Suprapubic skin (tissue), 4 donors: Measurements from ENCODE around the gene TGFBI. TPM values are rescaled to one million over a fixed set of nuclear protein-coding genes. Genes with fewer than 3 reads are reported as not detected.

Source experiments
- DNase-seq, 2 donors: peaks; one replicate each; pipeline ENCODE4 v3.0.0-alpha.2; 2019; ENCODE audit warnings: low spot score in 2 of 2
- H3K27ac ChIP-seq: fragments of 200-600 bp; sonication (generic); one replicate; pipeline ENCODE4 v1.5.1; 2019
- H3K27me3 ChIP-seq: fragments of 200-600 bp; sonication (generic); one replicate; pipeline ENCODE4 v1.5.1; 2019
- H3K36me3 ChIP-seq: fragments of 200-600 bp; sonication (generic); one replicate; pipeline ENCODE4 v1.5.1; 2019
- H3K4me1 ChIP-seq: fragments of 200-600 bp; sonication (generic); one replicate; pipeline ENCODE4 v1.5.1; 2019
- H3K4me3 ChIP-seq: fragments of 200-600 bp; sonication (generic); one replicate; pipeline ENCODE4 v1.5.1; 2019; ENCODE audit warnings: mild to moderate bottlenecking
- H3K9me3 ChIP-seq: fragments of 200-600 bp; sonication (generic); one replicate; pipeline ENCODE4 v1.5.1; 2019
- CTCF ChIP-seq, 2 donors: fragments of 200-600 bp in 1 of 2; fragments of 450-650 bp in 1 of 2; sonication (generic) in 1 of 2; IDR thresholded peaks; one replicate each; pipeline ENCODE4 v1.5.1; 2016 to 2019; ENCODE audit warnings: antibody characterized with exemption in 2 of 2, mild to moderate bottlenecking in 1 of 2, moderate library complexity in 1 of 2
- EP300 ChIP-seq: sonication (generic); formaldehyde crosslinking; IDR thresholded peaks from one replicate; pipeline ENCODE4 v1.6.1; 2017; ENCODE audit warnings: antibody characterized with exemption
- POLR2A ChIP-seq, 2 donors: fragments of 450-650 bp; IDR thresholded peaks; one replicate each; pipeline ENCODE4 v1.6.1; 2017; ENCODE audit warnings: antibody characterized with exemption in 2 of 2, mild to moderate bottlenecking in 2 of 2, moderate library complexity in 2 of 2
- POLR2AphosphoS5 ChIP-seq, 3 donors: sonication (generic); formaldehyde crosslinking; IDR thresholded peaks; one replicate each; pipeline ENCODE4 v1.6.1; 2017; ENCODE audit warnings: antibody characterized with exemption in 3 of 3
- WGBS: methylation state at CpG from one replicate; pipeline ENCODE4 v1.1.5; 2018; 5-methylcytosine and 5-hydroxymethylcytosine counted together
- total RNA-seq, 4 donors: library from RNA; depleted of rRNA; stranded (reverse); fragments of >200 nt; gene quantifications; one replicate each; pipeline ENCODE4 v1.1.0, GENCODE V29; 2016

The TGFBI gene
- total RNA-seq, 4 donors from 2014 or later: 300 to 719 (median 389) TPM

GRCh38 chr5:136007271-136007670 is 21.5 kb upstream of the TGFBI start:
- Histone ChIP-seq H3K4me3 (no peak overlapping the region), H3K27ac (peak overlapping the region; percentile 69), H3K27me3 (no peaks in the 10 kb centered on the region), H3K4me1 (peaks cover 18% of the 10 kb centered on the region), H3K9me3 (no peaks in the 10 kb centered on the region), H3K36me3 (no peaks in the 10 kb centered on the region)
- no peak for TF ChIP-seq POLR2A (IDR thresholded peaks at IDR 0.05)
- TF ChIP-seq POLR2AphosphoS5 (IDR thresholded peaks at IDR 0.05): peak in 1 of 3 donors; percentile 23
- DNase-seq: no peak
- WGBS: 79% methylated on average over 4 of the region's 4 CpGs

GRCh38 chr5:136011414-136012001 is 17.3 kb upstream of the TGFBI start:
- H3K27me3 ChIP-seq: no peaks in the 10 kb centered on the region
- H3K36me3 ChIP-seq: no peaks in the 10 kb centered on the region

GRCh38 chr5:136012041-136012804 is 16.6 kb upstream of the TGFBI start:
- H3K9me3 ChIP-seq: no peaks in the 10 kb centered on the region
- no peaks in the 10 kb centered on the region for H3K27me3 ChIP-seq
- no peak for DNase-seq
- H3K4me1 ChIP-seq: peaks cover 52% of the 10 kb centered on the region
- H3K36me3 ChIP-seq: no peaks in the 10 kb centered on the region
- 3% methylated on average over 3 of the region's 3 CpGs for WGBS
- H3K4me3 ChIP-seq: no peak overlapping the region
- H3K27ac ChIP-seq: no peak overlapping the region
- TF ChIP-seq POLR2A (IDR thresholded peaks at IDR 0.05): no peak
- TF ChIP-seq POLR2AphosphoS5 (IDR thresholded peaks at IDR 0.05): no peak
- no peak for TF ChIP-seq EP300
- TF ChIP-seq CTCF (IDR thresholded peaks at IDR 0.05): no peak

More at GRCh38 chr5:136011414-136012001, 17.3 kb upstream of the TGFBI start:
- no peak for DNase-seq
- TF ChIP-seq POLR2AphosphoS5 (IDR thresholded peaks at IDR 0.05) (no peak), CTCF (IDR thresholded peaks at IDR 0.05) (no peak), EP300 (no peak)
- 14% methylated on average over 4 of the region's 4 CpGs for WGBS
- peaks cover 48% of the 10 kb centered on the region for H3K4me1 ChIP-seq
- H3K9me3 ChIP-seq: no peaks in the 10 kb centered on the region
- no peak overlapping the region for H3K4me3 ChIP-seq
- no peak overlapping the region for H3K27ac ChIP-seq

- WGBS: 73% methylated on average over 2 of the region's 2 CpGs
- no peak overlapping the region for H3K27ac ChIP-seq
- no peak for TF ChIP-seq POLR2AphosphoS5 (IDR thresholded peaks at IDR 0.05)
- no peak for TF ChIP-seq CTCF (IDR thresholded peaks at IDR 0.05)
- TF ChIP-seq POLR2A (IDR thresholded peaks at IDR 0.05): no peak
- TF ChIP-seq EP300: no peak
Measured at GRCh38 chr5:136013559-136013958, 15.2 kb upstream of the TGFBI start.

GRCh38 chr5:136014049-136015002 is 14.5 kb upstream of the TGFBI start:
- DNase-seq: no peak
- no peak overlapping the region for H3K4me3 ChIP-seq
- H3K27ac ChIP-seq: no peak overlapping the region
- no peaks in the 10 kb centered on the region for H3K9me3 ChIP-seq
- H3K27me3 ChIP-seq: no peaks in the 10 kb centered on the region
- no peaks in the 10 kb centered on the region for H3K36me3 ChIP-seq
- TF ChIP-seq POLR2AphosphoS5 (IDR thresholded peaks at IDR 0.05) (no peak), POLR2A (IDR thresholded peaks at IDR 0.05) (no peak), CTCF (IDR thresholded peaks at IDR 0.05) (no peak), EP300 (no peak)
- 48% methylated on average over 7 of the region's 7 CpGs for WGBS
- H3K4me1 ChIP-seq: peaks cover 53% of the 10 kb centered on the region

More at GRCh38 chr5:136013559-136013958, 15.2 kb upstream of the TGFBI start:
- no peaks in the 10 kb centered on the region for H3K27me3 ChIP-seq
- H3K4me1 ChIP-seq: peaks cover 53% of the 10 kb centered on the region
- H3K4me3 ChIP-seq: no peak overlapping the region
- H3K36me3 ChIP-seq: no peaks in the 10 kb centered on the region
- H3K9me3 ChIP-seq: no peaks in the 10 kb centered on the region
- no peak for DNase-seq
